Osteocyte (in vitro differentiated cells): Measurements from ENCODE around the gene FRAS1. TPM values are rescaled to one million over a fixed set of nuclear protein-coding genes. Genes with fewer than 3 reads are reported as not detected.

Experiments used
- DNase-seq: peaks from one replicate; pipeline ENCODE4 v3.0.0; 2021; ENCODE audit warnings: mixed read lengths; ENCODE audit not compliant: unreplicated experiment; ENCODE audit errors: extremely low spot score
- H3K27ac Mint-ChIP-seq: one replicate; pipeline ENCODE4 v1.8.0; 2021; ENCODE audit warnings: mild to moderate bottlenecking, mixed read lengths; ENCODE audit not compliant: unreplicated experiment
- H3K27me3 Mint-ChIP-seq: one replicate; pipeline ENCODE4 v1.8.0; 2021; ENCODE audit warnings: mixed read lengths; ENCODE audit not compliant: unreplicated experiment
- H3K36me3 Mint-ChIP-seq: one replicate; pipeline ENCODE4 v1.8.0; 2021; ENCODE audit warnings: mixed read lengths; ENCODE audit not compliant: unreplicated experiment
- H3K4me1 Mint-ChIP-seq: one replicate; pipeline ENCODE4 v1.8.0; 2021; ENCODE audit warnings: mixed read lengths; ENCODE audit not compliant: unreplicated experiment
- H3K4me3 Mint-ChIP-seq: one replicate; pipeline ENCODE4 v1.8.0; 2021; ENCODE audit warnings: mild to moderate bottlenecking, moderate library complexity, mixed read lengths; ENCODE audit not compliant: unreplicated experiment
- H3K9me3 Mint-ChIP-seq: one replicate; pipeline ENCODE4 v1.8.0; 2021; ENCODE audit warnings: mixed read lengths; ENCODE audit not compliant: unreplicated experiment
- CTCF ChIP-seq: fragments of 200-600 bp; sonication (generic); IDR thresholded peaks from 2 replicates; pipeline ENCODE4 v1.5.0; 2021; ENCODE audit warnings: antibody characterized with exemption, mild to moderate bottlenecking, moderate library complexity
- total RNA-seq: library from RNA; stranded (reverse); gene quantifications from 2 replicates; pipeline ENCODE4 v1.2.1, GENCODE V29; 2021

Gene FRAS1
- total RNA-seq, 1 donor from 2014 or later: 0.89 TPM

- H3K27ac Mint-ChIP-seq: no peak overlapping the region
- no peaks in the 10 kb centered on the region for H3K9me3 Mint-ChIP-seq
- DNase-seq: no peak
- H3K4me3 Mint-ChIP-seq: no peak overlapping the region
- no peak for TF ChIP-seq CTCF
- no peaks in the 10 kb centered on the region for H3K27me3 Mint-ChIP-seq
- H3K36me3 Mint-ChIP-seq: no peaks in the 10 kb centered on the region
- peaks cover 27% of the 10 kb centered on the region for H3K4me1 Mint-ChIP-seq
These were observed 503.3 kb downstream of the FRAS1 start for GRCh38 chr4:78560296-78560963.

- H3K36me3 Mint-ChIP-seq: no peaks in the 10 kb centered on the region
- no peaks in the 10 kb centered on the region for H3K9me3 Mint-ChIP-seq
- peaks cover 36% of the 10 kb centered on the region for H3K4me1 Mint-ChIP-seq
- TF ChIP-seq CTCF: no peak
- H3K27me3 Mint-ChIP-seq: no peaks in the 10 kb centered on the region
- no peak overlapping the region for H3K27ac Mint-ChIP-seq
- DNase-seq: no peak
- no peak overlapping the region for H3K4me3 Mint-ChIP-seq
These were observed 504.6 kb downstream of the FRAS1 start for GRCh38 chr4:78561677-78562076.

- H3K36me3 Mint-ChIP-seq: no peaks in the 10 kb centered on the region
- no peak for DNase-seq
- no peak overlapping the region for H3K4me3 Mint-ChIP-seq
- TF ChIP-seq CTCF: no peak
- no peak overlapping the region for H3K27ac Mint-ChIP-seq
- H3K27me3 Mint-ChIP-seq: no peaks in the 10 kb centered on the region
- H3K4me1 Mint-ChIP-seq: peaks cover 44% of the 10 kb centered on the region
- H3K9me3 Mint-ChIP-seq: no peaks in the 10 kb centered on the region
These were observed 505.6 kb downstream of the FRAS1 start for GRCh38 chr4:78562687-78563086.

DNA sequence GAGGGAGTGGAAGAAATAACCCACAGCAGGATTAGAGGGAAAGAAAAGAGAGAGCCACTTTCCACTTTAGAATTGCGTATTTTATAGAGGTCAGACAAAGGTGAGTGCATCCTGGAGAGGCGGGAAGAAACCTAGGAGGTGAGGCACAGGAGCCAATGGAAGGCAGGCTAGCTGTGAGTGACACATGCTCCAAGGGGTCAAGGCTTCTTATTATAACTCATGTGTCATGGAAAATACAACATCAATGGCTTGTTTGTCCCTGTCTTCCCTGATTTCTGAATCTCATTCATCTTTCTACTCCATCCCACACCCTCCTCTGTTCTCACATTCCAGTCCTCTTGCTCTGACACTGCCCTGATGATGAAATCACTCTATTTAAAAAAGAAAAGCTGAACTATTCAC is 508.8 kb downstream of the FRAS1 start:
- Mint-ChIP-seq H3K4me3 (no peak overlapping the region), H3K27ac (peak overlapping the region; percentile 50)

More for the DNA sequence above, 508.8 kb downstream of the FRAS1 start:
- Mint-ChIP-seq H3K27me3 (no peaks in the 10 kb centered on the region), H3K36me3 (no peaks in the 10 kb centered on the region), H3K9me3 (no peaks in the 10 kb centered on the region), H3K4me1 (peaks cover 59% of the 10 kb centered on the region)
- no peak for TF ChIP-seq CTCF
- DNase-seq: no peak
